Right atrium auricular region (tissue), 2 donors: ENCODE measurements around the gene USP32. TPM values are rescaled to one million over a fixed set of nuclear protein-coding genes. Genes with fewer than 3 reads are reported as not detected.

Experiments used
- DNase-seq: peaks from one replicate; pipeline ENCODE4 v3.0.0-alpha.2; 2019; ENCODE audit warnings: low spot score
- H3K27ac ChIP-seq, 2 donors: fragments of 200-600 bp; sonication (generic); 1 replicate in 1 of 2; 2 replicates in 1 of 2; pipeline ENCODE4 v1.5.1; 2016 to 2019
- H3K27me3 ChIP-seq, 2 donors: fragments of 200-600 bp; sonication (generic); one replicate each; pipeline versions ENCODE4 v1.5.1 to v1.6.0; 2017 to 2019
- H3K36me3 ChIP-seq: fragments of 200-600 bp; sonication (generic); one replicate; pipeline ENCODE4 v1.5.1; 2016
- H3K4me1 ChIP-seq, 2 donors: fragments of 200-600 bp; sonication (generic); one replicate each; pipeline versions ENCODE4 v1.5.1 to v1.6.0; 2017 to 2019
- H3K4me3 ChIP-seq, 2 donors: fragments of 200-600 bp; sonication (generic); 1 replicate in 1 of 2; 2 replicates in 1 of 2; pipeline ENCODE4 v1.5.1; 2017 to 2019; ENCODE audit warnings: mild to moderate bottlenecking in 1 of 2, moderate library complexity in 1 of 2
- H3K9me3 ChIP-seq, 2 donors: fragments of 200-600 bp; sonication (generic); one replicate each; pipeline ENCODE4 v1.5.1; 2019
- total RNA-seq, 2 donors: library from RNA; depleted of rRNA; stranded (reverse); fragments of >200 nt; gene quantifications; one replicate each; pipeline ENCODE4 v1.1.0, GENCODE V29; 2016
- TF ChIP-seq, protein P1 (sequence below), 2 donors: fragments of 200-600 bp; sonication (generic); IDR thresholded peaks; one replicate each; pipeline ENCODE4 v1.5.1; 2019; ENCODE audit warnings: antibody characterized with exemption in 2 of 2

USP32 gene
- total RNA-seq, 2 donors from 2014 or later: 24.5 to 27.7 TPM

DNA sequence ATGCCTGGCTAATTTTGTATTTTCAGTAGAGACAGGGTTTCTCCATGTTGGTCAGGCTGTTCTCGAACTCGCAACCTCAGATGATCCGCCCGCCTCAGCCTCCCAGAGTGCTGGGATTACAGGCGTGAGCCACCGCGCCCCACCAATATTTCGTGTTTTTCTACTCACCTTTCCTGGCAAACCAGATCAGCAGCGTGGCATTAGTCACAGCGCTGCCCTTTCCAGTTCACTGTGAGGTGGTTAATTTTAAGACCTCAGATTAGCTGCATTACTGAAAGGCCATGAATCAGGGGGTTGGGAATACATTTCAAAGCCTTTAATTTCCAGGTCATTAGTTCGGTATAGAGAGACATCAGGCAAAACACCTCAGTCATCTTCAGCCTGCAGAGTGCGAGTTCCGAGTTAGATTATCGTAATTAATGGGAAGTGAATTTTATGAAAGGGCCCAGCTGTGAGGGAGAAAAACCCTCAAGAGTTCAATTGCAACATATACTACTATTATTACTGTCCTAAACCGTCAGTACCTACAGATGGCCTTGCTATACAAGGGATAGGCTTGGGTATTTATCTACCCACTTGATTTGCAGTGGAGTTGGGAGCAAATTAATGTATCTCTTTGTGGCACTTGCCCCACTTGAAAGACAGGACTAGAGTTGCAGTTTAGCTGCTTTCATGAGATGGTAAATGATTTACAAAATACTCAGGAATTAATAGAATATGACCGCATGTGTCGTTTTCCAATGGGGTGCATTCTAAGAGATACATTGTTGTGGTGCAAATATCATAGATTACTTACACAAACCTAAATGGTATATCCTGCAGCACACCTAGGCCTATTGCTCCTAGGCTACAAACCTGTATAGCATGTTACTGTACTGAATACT, 2.1 kb upstream of the USP32 start:
- Histone ChIP-seq H3K4me1 (peaks cover 0 to 23% of the 10 kb centered on the region in 2 donors), H3K27me3 (no peaks in the 10 kb centered on the region), H3K36me3 (no peaks in the 10 kb centered on the region), H3K4me3 (no peak overlapping the region), H3K9me3 (no peaks in the 10 kb centered on the region), H3K27ac (no peak overlapping the region)
- DNase-seq: no peak
- TF ChIP-seq, protein P1, sequence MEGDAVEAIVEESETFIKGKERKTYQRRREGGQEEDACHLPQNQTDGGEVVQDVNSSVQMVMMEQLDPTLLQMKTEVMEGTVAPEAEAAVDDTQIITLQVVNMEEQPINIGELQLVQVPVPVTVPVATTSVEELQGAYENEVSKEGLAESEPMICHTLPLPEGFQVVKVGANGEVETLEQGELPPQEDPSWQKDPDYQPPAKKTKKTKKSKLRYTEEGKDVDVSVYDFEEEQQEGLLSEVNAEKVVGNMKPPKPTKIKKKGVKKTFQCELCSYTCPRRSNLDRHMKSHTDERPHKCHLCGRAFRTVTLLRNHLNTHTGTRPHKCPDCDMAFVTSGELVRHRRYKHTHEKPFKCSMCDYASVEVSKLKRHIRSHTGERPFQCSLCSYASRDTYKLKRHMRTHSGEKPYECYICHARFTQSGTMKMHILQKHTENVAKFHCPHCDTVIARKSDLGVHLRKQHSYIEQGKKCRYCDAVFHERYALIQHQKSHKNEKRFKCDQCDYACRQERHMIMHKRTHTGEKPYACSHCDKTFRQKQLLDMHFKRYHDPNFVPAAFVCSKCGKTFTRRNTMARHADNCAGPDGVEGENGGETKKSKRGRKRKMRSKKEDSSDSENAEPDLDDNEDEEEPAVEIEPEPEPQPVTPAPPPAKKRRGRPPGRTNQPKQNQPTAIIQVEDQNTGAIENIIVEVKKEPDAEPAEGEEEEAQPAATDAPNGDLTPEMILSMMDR (IDR thresholded peaks at IDR 0.05): no peak

DNA sequence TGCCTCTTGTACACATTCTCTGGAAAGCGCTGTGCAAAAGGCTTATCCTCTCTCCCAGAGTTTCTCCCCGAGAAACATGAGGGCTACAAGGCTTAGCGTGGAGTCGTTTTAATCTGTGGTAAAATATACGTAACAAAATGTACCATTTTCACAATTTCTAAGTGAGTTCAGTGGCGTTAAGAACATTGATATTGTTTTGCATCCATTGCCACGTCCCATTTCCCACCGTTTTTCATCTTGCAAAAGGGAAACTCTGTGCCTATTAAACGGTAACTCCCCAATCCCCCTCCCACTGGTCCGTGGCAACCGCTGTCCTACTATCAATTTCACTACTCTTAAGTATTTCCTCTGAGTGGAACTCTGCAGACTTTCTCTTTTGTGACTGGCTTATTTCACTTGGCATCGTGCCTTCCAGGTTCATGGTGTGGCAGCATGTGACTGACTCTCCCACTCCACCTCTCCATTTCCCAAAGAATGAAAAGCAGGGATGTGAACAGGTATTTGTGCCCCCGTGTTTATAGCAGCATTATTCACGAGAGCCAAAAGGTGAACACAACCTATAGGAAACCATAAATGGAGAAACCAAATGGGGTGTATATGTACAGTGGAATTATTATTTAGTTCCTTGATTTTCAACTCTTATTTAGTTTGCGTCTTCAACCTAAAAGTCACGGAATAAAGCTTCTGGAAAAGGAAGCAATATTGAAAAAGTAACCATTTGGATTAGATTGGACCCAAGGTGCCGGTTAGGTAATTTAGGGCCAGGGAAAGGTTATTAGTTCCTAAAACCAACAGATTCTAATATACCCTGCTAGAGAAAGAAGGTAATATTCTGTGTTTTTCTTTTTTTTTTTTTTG, 1.1 kb upstream of the USP32 start:
- peak overlapping the region; percentile 95 to 98 for H3K27ac ChIP-seq
- DNase-seq: no peak
- TF ChIP-seq, protein P1 (IDR thresholded peaks at IDR 0.05): no peak
- H3K36me3 ChIP-seq: no peaks in the 10 kb centered on the region
- no peaks in the 10 kb centered on the region for H3K9me3 ChIP-seq
- no peaks in the 10 kb centered on the region for H3K27me3 ChIP-seq
- H3K4me3 ChIP-seq: peak overlapping the region; percentile 71 to 92
- peaks cover 0 to 31% of the 10 kb centered on the region in 2 donors for H3K4me1 ChIP-seq

DNA sequence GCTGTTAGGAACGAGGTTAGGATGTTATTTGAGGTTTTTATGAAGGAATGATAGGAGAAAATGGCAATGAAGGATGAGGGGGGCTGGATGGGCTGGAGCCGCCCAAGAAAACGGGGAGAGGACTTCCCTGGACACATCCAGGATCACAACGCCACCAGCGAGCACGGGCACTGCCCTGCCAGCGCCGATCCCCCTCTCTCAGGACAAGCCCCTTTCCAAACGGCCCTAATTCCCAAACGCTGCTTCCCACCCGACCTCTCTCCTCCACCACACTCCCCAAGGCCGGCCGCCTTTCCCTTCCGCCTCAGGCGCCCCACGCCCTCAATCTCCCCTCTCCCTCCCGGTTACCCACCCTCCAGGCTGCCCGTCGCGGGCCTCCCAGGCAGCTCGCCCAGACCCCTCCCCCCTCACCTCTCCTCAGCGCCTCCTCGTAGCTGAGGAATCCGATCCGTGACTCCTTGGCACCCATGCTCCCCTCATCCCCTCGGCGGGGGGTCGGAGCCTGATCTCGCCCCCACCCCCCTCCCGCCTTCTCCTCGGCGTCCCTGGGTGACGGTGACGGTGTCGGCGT, 377 bp downstream of the USP32 start:
- H3K4me3 ChIP-seq: peak overlapping the region; percentile 71 to 92
- no peaks in the 10 kb centered on the region for H3K9me3 ChIP-seq
- H3K36me3 ChIP-seq: no peaks in the 10 kb centered on the region
- TF ChIP-seq, protein P1 (IDR thresholded peaks at IDR 0.05): no peak
- H3K27ac ChIP-seq: peak overlapping the region; percentile 95 to 98
- peaks cover 0 to 36% of the 10 kb centered on the region in 2 donors for H3K4me1 ChIP-seq
- no peaks in the 10 kb centered on the region for H3K27me3 ChIP-seq
- DNase-seq: no peak

DNA sequence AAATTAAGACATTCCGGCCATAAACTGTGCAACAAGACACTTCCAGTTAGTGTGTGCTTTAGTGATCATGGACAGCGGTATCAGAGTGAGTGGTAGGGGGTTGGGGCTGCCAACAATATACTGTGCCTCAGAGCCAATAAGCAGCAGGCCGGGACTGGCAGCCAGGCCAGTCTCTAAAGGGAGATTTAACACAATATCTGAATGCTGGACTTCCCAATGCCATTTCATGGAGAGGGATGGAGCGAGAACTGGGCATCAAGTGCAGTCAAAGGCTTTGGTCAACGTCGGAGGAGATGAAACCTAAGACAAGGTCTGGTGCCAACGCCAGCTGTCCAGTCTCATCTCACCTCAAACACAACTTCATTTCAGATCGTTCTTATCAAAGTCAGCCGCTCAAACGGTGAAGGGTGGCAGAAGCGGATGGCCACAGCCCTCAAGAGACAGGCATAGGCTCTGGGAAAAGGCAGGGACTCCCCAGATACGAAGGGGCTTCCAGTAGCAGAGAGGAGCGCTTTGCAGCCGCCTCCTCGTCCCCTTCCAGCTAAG, 935 bp downstream of the USP32 start:
- Histone ChIP-seq H3K27ac (peak overlapping the region; percentile 95 to 98), H3K27me3 (no peaks in the 10 kb centered on the region), H3K4me1 (peaks cover 0 to 42% of the 10 kb centered on the region in 2 donors), H3K9me3 (no peaks in the 10 kb centered on the region), H3K36me3 (no peaks in the 10 kb centered on the region), H3K4me3 (peak overlapping the region; percentile 71 to 92)
- no peak for DNase-seq
- TF ChIP-seq, protein P1 (IDR thresholded peaks at IDR 0.05): no peak

DNA sequence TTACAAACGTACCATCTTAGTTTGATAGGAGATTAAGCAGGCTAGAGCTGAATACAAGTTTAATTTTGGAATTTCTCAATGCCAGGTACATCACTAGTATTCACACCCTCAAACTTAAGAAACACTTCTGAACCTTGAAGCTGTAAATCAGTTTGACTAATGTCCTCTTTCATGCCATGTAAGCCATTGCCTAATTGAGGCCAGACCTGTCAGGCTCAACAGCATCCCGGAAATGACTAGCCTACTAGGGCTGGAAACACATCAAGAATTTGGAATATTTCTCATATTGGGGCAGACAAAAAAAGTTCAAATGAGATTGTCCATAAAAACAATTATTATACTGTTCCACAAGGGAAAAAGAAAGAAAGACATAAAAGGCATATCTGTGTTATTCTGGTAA, 1.7 kb downstream of the USP32 start:
- no peaks in the 10 kb centered on the region for H3K9me3 ChIP-seq
- TF ChIP-seq, protein P1 (IDR thresholded peaks at IDR 0.05): no peak
- DNase-seq: no peak
- peak overlapping the region; percentile 71 to 92 for H3K4me3 ChIP-seq
- no peaks in the 10 kb centered on the region for H3K36me3 ChIP-seq
- H3K4me1 ChIP-seq: peaks cover 0 to 49% of the 10 kb centered on the region in 2 donors
- H3K27ac ChIP-seq: peak overlapping the region; percentile 95 to 98
- no peaks in the 10 kb centered on the region for H3K27me3 ChIP-seq
